Measurements from ENCODE around the gene KIF22. TPM values are rescaled to one million over a fixed set of nuclear protein-coding genes. Genes with fewer than 3 reads are reported as not detected.

KIF22 gene
- total and polyA plus RNA-seq, 9 of the 15 experiments (the other 6 are each of a cell fraction or from before 2014, with no cell fraction given): 8.7 to 232 (median 131) TPM

DNA sequence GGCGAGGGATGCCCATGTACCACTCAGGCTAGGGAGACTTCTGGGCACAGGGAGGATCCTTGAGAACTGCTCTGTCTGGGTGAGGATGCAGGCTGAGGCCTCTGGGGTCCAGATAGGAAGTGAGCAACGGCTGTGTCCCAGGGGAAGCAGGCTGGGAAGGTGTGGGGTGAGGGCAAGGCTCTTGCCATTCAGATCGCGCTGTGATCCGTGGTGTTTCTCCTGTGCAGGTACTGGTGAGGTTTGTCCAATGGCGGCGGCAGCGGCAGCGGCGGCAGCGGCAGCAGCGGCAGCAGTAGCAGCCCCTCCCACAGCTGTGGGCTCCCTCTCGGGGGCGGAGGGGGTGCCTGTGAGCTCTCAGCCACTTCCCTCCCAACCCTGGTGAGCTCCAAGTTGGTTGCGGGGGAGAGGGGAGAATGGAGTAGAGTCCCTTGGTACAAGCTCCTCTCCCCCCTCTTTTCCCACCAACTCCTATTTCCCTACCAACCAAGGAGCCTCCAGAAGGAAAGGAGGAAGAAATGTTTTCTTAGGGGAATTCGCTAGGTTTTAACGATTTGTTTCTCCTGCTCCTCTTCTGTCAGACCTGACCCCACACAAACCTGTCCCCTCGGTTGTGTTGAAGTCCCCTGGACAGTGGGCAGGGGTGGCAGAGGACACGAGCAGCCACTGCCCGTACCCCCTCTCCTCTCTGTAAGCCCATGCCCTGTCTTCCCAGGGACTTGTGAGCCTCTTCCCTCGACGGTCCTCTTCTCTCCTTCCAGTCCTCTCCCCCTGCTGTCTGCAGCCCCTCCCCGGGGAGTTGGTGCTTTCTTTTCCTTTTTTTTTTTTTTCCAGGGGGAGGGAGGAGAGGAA lies 19.5 kb downstream of the KIF22 start (continued):
- TF ChIP-seq, protein P1, sequence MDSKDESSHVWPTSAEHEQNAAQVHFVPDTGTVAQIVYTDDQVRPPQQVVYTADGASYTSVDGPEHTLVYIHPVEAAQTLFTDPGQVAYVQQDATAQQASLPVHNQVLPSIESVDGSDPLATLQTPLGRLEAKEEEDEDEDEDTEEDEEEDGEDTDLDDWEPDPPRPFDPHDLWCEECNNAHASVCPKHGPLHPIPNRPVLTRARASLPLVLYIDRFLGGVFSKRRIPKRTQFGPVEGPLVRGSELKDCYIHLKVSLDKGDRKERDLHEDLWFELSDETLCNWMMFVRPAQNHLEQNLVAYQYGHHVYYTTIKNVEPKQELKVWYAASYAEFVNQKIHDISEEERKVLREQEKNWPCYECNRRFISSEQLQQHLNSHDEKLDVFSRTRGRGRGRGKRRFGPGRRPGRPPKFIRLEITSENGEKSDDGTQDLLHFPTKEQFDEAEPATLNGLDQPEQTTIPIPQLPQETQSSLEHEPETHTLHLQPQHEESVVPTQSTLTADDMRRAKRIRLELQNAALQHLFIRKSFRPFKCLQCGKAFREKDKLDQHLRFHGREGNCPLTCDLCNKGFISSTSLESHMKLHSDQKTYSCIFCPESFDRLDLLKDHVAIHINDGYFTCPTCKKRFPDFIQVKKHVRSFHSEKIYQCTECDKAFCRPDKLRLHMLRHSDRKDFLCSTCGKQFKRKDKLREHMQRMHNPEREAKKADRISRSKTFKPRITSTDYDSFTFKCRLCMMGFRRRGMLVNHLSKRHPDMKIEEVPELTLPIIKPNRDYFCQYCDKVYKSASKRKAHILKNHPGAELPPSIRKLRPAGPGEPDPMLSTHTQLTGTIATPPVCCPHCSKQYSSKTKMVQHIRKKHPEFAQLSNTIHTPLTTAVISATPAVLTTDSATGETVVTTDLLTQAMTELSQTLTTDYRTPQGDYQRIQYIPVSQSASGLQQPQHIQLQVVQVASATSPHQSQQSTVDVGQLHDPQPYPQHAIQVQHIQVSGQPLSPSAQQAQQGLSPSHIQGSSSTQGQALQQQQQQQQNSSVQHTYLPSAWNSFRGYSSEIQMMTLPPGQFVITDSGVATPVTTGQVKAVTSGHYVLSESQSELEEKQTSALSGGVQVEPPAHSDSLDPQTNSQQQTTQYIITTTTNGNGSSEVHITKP (IDR thresholded peaks at IDR 0.05; ENCODE audit: partially characterized antibody): peak; percentile 80
- no peak for TF ChIP-seq PHTF2 (CRISPR knock-in tag; IDR thresholded peaks at IDR 0.05)
- no peak for TF ChIP-seq L3MBTL2 (IDR thresholded peaks at IDR 0.05)
- TF ChIP-seq, protein P2, sequence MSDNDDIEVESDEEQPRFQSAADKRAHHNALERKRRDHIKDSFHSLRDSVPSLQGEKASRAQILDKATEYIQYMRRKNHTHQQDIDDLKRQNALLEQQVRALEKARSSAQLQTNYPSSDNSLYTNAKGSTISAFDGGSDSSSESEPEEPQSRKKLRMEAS (CRISPR knock-in tag; IDR thresholded peaks at IDR 0.05): no peak
- TF ChIP-seq NR3C1 (CRISPR knock-in tag; IDR thresholded peaks at IDR 0.05): no peak
- TF ChIP-seq, protein P3, sequence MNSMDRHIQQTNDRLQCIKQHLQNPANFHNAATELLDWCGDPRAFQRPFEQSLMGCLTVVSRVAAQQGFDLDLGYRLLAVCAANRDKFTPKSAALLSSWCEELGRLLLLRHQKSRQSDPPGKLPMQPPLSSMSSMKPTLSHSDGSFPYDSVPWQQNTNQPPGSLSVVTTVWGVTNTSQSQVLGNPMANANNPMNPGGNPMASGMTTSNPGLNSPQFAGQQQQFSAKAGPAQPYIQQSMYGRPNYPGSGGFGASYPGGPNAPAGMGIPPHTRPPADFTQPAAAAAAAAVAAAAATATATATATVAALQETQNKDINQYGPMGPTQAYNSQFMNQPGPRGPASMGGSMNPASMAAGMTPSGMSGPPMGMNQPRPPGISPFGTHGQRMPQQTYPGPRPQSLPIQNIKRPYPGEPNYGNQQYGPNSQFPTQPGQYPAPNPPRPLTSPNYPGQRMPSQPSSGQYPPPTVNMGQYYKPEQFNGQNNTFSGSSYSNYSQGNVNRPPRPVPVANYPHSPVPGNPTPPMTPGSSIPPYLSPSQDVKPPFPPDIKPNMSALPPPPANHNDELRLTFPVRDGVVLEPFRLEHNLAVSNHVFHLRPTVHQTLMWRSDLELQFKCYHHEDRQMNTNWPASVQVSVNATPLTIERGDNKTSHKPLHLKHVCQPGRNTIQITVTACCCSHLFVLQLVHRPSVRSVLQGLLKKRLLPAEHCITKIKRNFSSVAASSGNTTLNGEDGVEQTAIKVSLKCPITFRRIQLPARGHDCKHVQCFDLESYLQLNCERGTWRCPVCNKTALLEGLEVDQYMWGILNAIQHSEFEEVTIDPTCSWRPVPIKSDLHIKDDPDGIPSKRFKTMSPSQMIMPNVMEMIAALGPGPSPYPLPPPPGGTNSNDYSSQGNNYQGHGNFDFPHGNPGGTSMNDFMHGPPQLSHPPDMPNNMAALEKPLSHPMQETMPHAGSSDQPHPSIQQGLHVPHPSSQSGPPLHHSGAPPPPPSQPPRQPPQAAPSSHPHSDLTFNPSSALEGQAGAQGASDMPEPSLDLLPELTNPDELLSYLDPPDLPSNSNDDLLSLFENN (IDR thresholded peaks at IDR 0.05; ENCODE audit: low read depth in 2 of 2, low read length in 2 of 2): no peak
- TF ChIP-seq TCF3 (CRISPR knock-in tag; IDR thresholded peaks at IDR 0.05): no peak
- TF ChIP-seq, protein P4, sequence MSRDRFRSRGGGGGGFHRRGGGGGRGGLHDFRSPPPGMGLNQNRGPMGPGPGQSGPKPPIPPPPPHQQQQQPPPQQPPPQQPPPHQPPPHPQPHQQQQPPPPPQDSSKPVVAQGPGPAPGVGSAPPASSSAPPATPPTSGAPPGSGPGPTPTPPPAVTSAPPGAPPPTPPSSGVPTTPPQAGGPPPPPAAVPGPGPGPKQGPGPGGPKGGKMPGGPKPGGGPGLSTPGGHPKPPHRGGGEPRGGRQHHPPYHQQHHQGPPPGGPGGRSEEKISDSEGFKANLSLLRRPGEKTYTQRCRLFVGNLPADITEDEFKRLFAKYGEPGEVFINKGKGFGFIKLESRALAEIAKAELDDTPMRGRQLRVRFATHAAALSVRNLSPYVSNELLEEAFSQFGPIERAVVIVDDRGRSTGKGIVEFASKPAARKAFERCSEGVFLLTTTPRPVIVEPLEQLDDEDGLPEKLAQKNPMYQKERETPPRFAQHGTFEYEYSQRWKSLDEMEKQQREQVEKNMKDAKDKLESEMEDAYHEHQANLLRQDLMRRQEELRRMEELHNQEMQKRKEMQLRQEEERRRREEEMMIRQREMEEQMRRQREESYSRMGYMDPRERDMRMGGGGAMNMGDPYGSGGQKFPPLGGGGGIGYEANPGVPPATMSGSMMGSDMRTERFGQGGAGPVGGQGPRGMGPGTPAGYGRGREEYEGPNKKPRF (IDR thresholded peaks at IDR 0.05; ENCODE audit: low read depth, low read length): no peak
- peak; percentile 75 for TF ChIP-seq SPI1 (IDR thresholded peaks at IDR 0.05; ENCODE audit: borderline replicate concordance, low read depth, low read length)

Data from K562 (cell line).